Fibroblast of pulmonary artery (primary cell): Measurements from ENCODE around the gene UBE2S.
A peak's percentile ranks its signal among the peaks of the same experiment; 100 is the strongest.

Experiments used
- DNase-seq: peaks from one replicate; pipeline ENCODE4 v3.0.0-alpha.2; 2010; ENCODE audit warnings: low read depth
- H3K4me3 ChIP-seq: replicated peaks from 2 replicates; pipeline ENCODE4 v1.5.1; 2011; ENCODE audit warnings: low read depth, mild to moderate bottlenecking, control low read depth, low read length, moderate library complexity
- CTCF ChIP-seq: IDR thresholded peaks from 2 replicates; pipeline ENCODE4 v1.5.1; 2011; ENCODE audit warnings: mild to moderate bottlenecking, control low read depth, low read length, inconsistent platforms; ENCODE audit errors: missing control alignments

UBE2S gene

DNA sequence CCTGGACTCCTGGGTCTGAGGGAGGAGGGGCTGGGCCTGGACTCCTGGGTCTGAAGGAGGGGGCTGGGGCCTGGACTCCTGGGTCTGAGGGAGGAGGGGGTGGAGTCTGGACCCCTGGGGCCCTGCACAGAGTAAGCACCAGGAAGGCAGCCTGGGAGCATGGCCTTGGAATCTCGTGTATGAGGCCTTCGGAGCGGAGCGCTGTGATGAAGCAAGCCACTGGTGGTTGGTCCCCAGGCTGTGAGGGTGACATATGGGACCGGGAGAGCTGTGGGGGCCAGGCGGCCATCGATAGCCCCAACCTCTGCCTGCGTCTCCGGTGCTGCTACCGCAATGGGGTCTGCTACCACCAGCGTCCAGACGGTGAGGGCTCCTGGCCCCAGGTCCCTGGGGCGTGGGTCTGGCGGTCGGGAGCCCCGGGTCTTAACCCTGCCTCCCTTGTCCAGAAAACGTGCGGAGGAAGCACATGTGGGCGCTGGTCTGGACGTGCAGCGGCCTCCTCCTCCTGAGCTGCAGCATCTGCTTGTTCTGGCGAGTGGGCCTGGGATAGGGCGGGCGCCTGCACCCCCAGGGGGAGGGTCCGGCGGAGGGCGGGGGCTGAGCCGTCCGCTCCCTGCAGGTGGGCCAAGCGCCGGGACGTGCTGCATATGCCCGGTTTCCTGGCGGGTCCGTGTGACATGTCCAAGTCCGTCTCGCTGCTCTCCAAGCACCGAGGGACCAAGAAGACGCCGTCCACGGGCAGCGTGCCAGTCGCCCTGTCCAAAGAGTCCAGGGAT is 30.0 kb downstream of the UBE2S start:
- DNase-seq: no peak
- TF ChIP-seq CTCF: no peak
- H3K4me3 ChIP-seq: no peak overlapping the region

DNA sequence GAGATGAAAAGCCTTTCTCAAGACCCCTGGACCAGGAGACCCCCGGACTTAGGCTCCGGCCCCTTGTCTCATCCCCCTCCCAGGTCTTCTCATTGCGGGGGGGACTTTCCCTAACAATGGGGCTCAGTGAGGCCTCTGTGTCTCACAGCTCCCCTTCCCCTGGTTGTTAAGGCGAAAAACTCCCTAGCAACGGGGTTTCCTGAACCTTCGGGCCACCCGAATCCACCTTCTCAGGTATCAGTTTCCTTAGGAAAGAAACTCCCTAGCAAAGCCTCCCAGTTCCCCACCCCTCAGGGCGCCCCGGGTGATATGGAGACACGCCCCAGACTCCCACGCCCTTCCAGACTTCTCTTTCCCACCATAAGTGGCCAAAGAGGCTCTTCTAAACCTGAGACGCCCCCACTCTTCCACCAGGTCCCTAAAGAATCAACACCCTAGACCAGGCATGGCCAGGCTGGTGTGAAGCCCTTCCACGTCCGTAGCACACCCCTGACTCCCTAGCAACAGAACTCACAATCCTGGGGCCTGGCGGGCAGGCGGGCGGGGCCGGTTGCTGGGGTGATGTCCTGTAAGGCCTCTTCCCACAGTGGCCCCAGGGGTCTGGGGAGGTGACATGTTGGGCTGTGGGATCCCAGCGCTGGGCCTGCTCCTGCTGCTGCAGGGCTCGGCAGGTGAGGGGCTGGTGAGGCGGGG is 31.2 kb downstream of the UBE2S start, which contains the start of gene TMEM190:
TSS of gene TMEM190 (plus strand) at position 586 of the 693 bp plus-strand sequence. CDS start at position 614, 28 bp downstream.
- no peak for DNase-seq
- no peak for TF ChIP-seq CTCF
- H3K4me3 ChIP-seq: no peak within 1 kb of the TSS

- no peak for TF ChIP-seq CTCF
- H3K4me3 ChIP-seq: no peak overlapping the region
- DNase-seq: peak; percentile 24
These were observed 33.4 kb downstream of the UBE2S start for GRCh38 chr19:55373993-55374757.

GRCh38 chr19:55373306-55373992 is 34.1 kb downstream of the UBE2S start:
- no peak overlapping the region for H3K4me3 ChIP-seq
- no peak for DNase-seq
- TF ChIP-seq CTCF: no peak

DNA sequence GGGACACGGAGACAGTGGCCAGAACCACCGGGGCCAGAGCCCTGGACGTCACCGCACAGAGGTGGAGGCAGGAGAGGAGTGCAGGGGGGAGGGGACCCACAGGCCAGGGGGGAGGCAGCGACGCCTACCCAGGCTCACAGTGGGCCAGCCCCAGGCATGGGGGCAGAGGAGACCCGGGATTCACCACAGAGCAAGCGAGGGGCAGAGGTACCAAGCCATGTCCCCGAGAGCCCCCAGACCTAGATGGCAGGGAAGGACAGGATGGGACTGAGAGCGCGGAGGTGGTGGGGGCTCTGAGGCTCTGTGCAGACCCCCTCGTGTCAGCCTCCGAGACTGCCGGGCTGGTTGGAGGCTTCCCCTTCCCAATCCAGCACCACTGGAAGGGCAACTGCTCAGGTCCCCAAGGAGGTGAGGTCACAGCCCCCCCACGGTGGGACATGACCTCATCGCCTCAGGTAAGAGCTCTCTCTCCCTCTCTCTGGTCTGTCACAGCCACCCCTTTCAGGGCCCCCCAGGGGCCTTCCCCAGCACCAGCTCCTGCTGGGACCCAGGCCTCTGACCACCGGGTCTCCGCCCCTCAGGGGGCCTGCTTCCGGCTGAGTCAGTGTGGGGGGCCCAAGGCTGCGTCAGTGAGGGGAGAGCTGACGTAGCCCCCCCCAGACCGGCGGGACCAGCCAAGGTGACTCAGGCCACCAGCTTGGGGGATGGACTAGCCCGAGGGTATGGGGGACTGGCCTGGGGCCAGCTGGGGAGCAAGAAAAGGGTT is 35.1 kb downstream of the UBE2S start:
- no peak overlapping the region for H3K4me3 ChIP-seq
- TF ChIP-seq CTCF: no peak
- DNase-seq: peak; percentile 45
